SK-N-SH (cell line): Measurements from ENCODE around the gene CDK15. TPM values are rescaled to one million over a fixed set of nuclear protein-coding genes. Genes with fewer than 3 reads are reported as not detected.

ENCODE experiments used
- CTCF ChIA-PET: fragments of 300-600, 350-600 bp; formaldehyde crosslinking; extraction: SDS; loops from one replicate; lab custom pipeline; 2021; lab: Yijun Ruan, JAX
- POLR2A ChIA-PET: fragments of 350-600 bp; sonication (Branson Sonifier 250); formaldehyde crosslinking; extraction: SDS; loops from one replicate; lab custom pipeline; 2020; ENCODE audit warnings: antibody characterized with exemption, inconsistent platforms; lab: Yijun Ruan, JAX
- DNase-seq: peaks from one replicate; pipeline ENCODE4 v3.0.0; 2012
- H2AFZ ChIP-seq: fragments of 200-600 bp; sonication (generic); 2 replicates; pipeline ENCODE4 v1.8.1; 2016; ENCODE audit warnings: antibody characterized with exemption, mild to moderate bottlenecking, low read depth
- H3F3A ChIP-seq: fragments of 200-600 bp; sonication (generic); replicated peaks from 2 replicates; pipeline ENCODE3; 2016; ENCODE audit warnings: antibody characterized with exemption, mild to moderate bottlenecking; ENCODE audit not compliant: insufficient read depth
- H3K27ac ChIP-seq, 2 experiments: fragments of 200-500 bp in 1 of 2; fragments of 200-600 bp in 1 of 2; sonication (Bioruptor generic) in 1 of 2; sonication (generic), shearing (Covaris generic) in 1 of 2; 2 replicates each; pipeline versions ENCODE4 v1.5.1 to v1.6.1; 2014 to 2016; ENCODE audit warnings: low read depth in 2 of 2, inconsistent platforms in 1 of 2, low read length in 1 of 2, mild to moderate bottlenecking in 1 of 2, mixed read lengths in 1 of 2
- H3K27me3 ChIP-seq: fragments of 200-600 bp; sonication (generic), shearing (Covaris generic); 2 replicates; pipeline ENCODE4 v1.6.1; 2016; ENCODE audit warnings: mixed run types; ENCODE audit not compliant: insufficient read depth
- H3K36me3 ChIP-seq, 2 experiments: fragments of 200-500 bp in 1 of 2; fragments of 200-600 bp in 1 of 2; sonication (Bioruptor generic) in 1 of 2; sonication (generic) in 1 of 2; replicated peaks in 1 of 2; 2 replicates each; pipeline versions ENCODE3 to v1.5.1; 2014 to 2016; ENCODE audit warnings: low read length in 1 of 2, mild to moderate bottlenecking in 1 of 2; ENCODE audit not compliant: insufficient read depth in 2 of 2, control insufficient read depth in 1 of 2
- H3K4me1 ChIP-seq, 2 experiments: fragments of 200-500 bp in 1 of 2; fragments of 200-600 bp in 1 of 2; sonication (Bioruptor generic) in 1 of 2; sonication (generic), shearing (Covaris generic) in 1 of 2; 2 replicates each; pipeline versions ENCODE4 v1.5.1 to v1.6.1; 2014 to 2016; ENCODE audit warnings: low read depth in 1 of 2, low read length in 1 of 2, mixed run types in 1 of 2; ENCODE audit not compliant: insufficient read depth in 2 of 2, control insufficient read depth in 1 of 2
- H3K4me2 ChIP-seq: fragments of 200-600 bp; sonication (generic), shearing (Covaris generic); 2 replicates; pipeline ENCODE4 v1.6.1; 2017; ENCODE audit warnings: mixed run types
- H3K4me3 ChIP-seq, 2 experiments: fragments of 200-500 bp in 1 of 2; fragments of 200-600 bp in 1 of 2; sonication (Bioruptor generic) in 1 of 2; sonication (generic), shearing (Covaris generic) in 1 of 2; 2 replicates each; pipeline versions ENCODE4 v1.5.1 to v1.8.1; 2014 to 2016; ENCODE audit warnings: low read depth in 2 of 2, inconsistent platforms in 1 of 2, low read length in 1 of 2, mild to moderate bottlenecking in 1 of 2, mixed read lengths in 1 of 2, moderate library complexity in 1 of 2
- H3K79me2 ChIP-seq: fragments of 200-600 bp; sonication (generic); 2 replicates; pipeline ENCODE4 v1.8.1; 2017; ENCODE audit warnings: mild to moderate bottlenecking; ENCODE audit not compliant: insufficient read depth
- H3K9ac ChIP-seq: fragments of 200-600 bp; sonication (generic); 2 replicates; pipeline ENCODE4 v1.6.1; 2017; ENCODE audit warnings: mixed run types
- H3K9me2 ChIP-seq: fragments of 200-600 bp; sonication (generic); 2 replicates; pipeline ENCODE4 v1.6.1; 2017; ENCODE audit warnings: mixed run types
- H3K9me3 ChIP-seq: fragments of 200-600 bp; sonication (generic); 2 replicates; pipeline ENCODE4 v1.6.1; 2017; ENCODE audit warnings: mixed run types, mild to moderate bottlenecking, moderate library complexity
- H4K20me1 ChIP-seq: fragments of 200-600 bp; sonication (generic); 2 replicates; pipeline ENCODE4 v1.6.1; 2017; ENCODE audit warnings: mild to moderate bottlenecking, mixed run types; ENCODE audit not compliant: insufficient read depth
- CHD2 ChIP-seq: fragments of 150-350 bp; IDR thresholded peaks from 2 replicates; pipeline ENCODE4 v1.6.1; 2018; ENCODE audit warnings: low read length; ENCODE audit not compliant: partially characterized antibody
- CTCF ChIP-seq: fragments of 200-600 bp; sonication (generic); IDR thresholded peaks from 2 replicates; pipeline ENCODE4 v1.6.1; 2017; ENCODE audit warnings: antibody characterized with exemption, mild to moderate bottlenecking, moderate library complexity
- ELF1 ChIP-seq: IDR thresholded peaks from 2 replicates; pipeline ENCODE4 v1.4.0; 2012
- EP300 ChIP-seq, 2 experiments: IDR thresholded peaks; 2 replicates each; pipeline versions ENCODE4 v1.4.0 to v1.6.1; 2012; ENCODE audit warnings: borderline replicate concordance in 1 of 2, low read depth in 1 of 2, low read length in 1 of 2
- GABPA ChIP-seq: IDR thresholded peaks from 2 replicates; pipeline ENCODE4 v1.4.0; 2012; ENCODE audit warnings: low read depth, mild to moderate bottlenecking
- GATA2 ChIP-seq: sonication (generic); formaldehyde crosslinking; IDR thresholded peaks from 2 replicates; pipeline ENCODE4 v1.5.0; 2020; ENCODE audit warnings: mild to moderate bottlenecking, missing genetic modification reagents
- MEF2A ChIP-seq: IDR thresholded peaks from 2 replicates; pipeline ENCODE4 v1.4.0; 2012; ENCODE audit warnings: low read depth, borderline replicate concordance
- NFIC ChIP-seq: IDR thresholded peaks from 2 replicates; pipeline ENCODE4 v1.4.0; 2012; ENCODE audit warnings: borderline replicate concordance
- PBX3 ChIP-seq: IDR thresholded peaks from 2 replicates; pipeline ENCODE4; 2012
- RAD21 ChIP-seq: IDR thresholded peaks from 2 replicates; pipeline ENCODE4 v1.6.1; 2012; ENCODE audit warnings: mild to moderate bottlenecking, low read length
- RCOR1 ChIP-seq: fragments of 150-350 bp; IDR thresholded peaks from 2 replicates; pipeline ENCODE4 v1.6.1; 2017; ENCODE audit warnings: antibody characterized with exemption, low read length
- RFX5 ChIP-seq: IDR thresholded peaks from 2 replicates; pipeline ENCODE4 v1.6.1; 2012; ENCODE audit warnings: mild to moderate bottlenecking, improper control_type of control experiment, low read length
- SMC3 ChIP-seq: IDR thresholded peaks from 2 replicates; pipeline ENCODE4 v1.6.1; 2012; ENCODE audit warnings: low read depth, low read length, improper control_type of control experiment
- TAF1 ChIP-seq: IDR thresholded peaks from 2 replicates; pipeline ENCODE4 v1.6.1; 2012; ENCODE audit warnings: low read depth, mild to moderate bottlenecking, low read length, moderate library complexity, borderline replicate concordance
- TEAD4 ChIP-seq: IDR thresholded peaks from 2 replicates; pipeline ENCODE4 v1.4.0; 2012; ENCODE audit warnings: mild to moderate bottlenecking, borderline replicate concordance; ENCODE audit not compliant: insufficient read depth
- USF2 ChIP-seq: fragments of 150-350 bp; IDR thresholded peaks from 2 replicates; pipeline ENCODE4 v1.6.1; 2017; ENCODE audit warnings: antibody characterized with exemption, low read length, low read depth, borderline replicate concordance
- YY1 ChIP-seq: IDR thresholded peaks from 2 replicates; pipeline ENCODE4 v1.4.0; 2012; ENCODE audit warnings: low read depth, mild to moderate bottlenecking
- WGBS: methylation state at CpG from one replicate; pipeline ENCODE4 v1.1.6; 2017; ENCODE audit warnings: low lambda C conversion rate; 5-methylcytosine and 5-hydroxymethylcytosine counted together
- polyA plus RNA-seq, 3 experiments: library from polyadenylated mRNA; depleted of rRNA; stranded (reverse); fragments of >200 nt; gene quantifications; 2 replicates each; pipeline ENCODE4 v1.2.3, GENCODE V29; 2012
- TF ChIP-seq, protein P1 (sequence below): IDR thresholded peaks from 2 replicates; pipeline ENCODE4 v1.4.0; 2012; ENCODE audit warnings: low read depth, borderline replicate concordance
- TF ChIP-seq, protein P2 (sequence below): IDR thresholded peaks from 2 replicates; pipeline ENCODE4 v1.4.0; 2012; ENCODE audit warnings: low read depth

The CDK15 gene
- polyA plus RNA-seq, 1 of the 3 experiments (the other 2 are of a cell fraction) = 1.8 TPM

- no peak for TF ChIP-seq CTCF
- TF ChIP-seq RAD21 = no peak
- TF ChIP-seq ELF1 = no peak
- TF ChIP-seq, protein P1, sequence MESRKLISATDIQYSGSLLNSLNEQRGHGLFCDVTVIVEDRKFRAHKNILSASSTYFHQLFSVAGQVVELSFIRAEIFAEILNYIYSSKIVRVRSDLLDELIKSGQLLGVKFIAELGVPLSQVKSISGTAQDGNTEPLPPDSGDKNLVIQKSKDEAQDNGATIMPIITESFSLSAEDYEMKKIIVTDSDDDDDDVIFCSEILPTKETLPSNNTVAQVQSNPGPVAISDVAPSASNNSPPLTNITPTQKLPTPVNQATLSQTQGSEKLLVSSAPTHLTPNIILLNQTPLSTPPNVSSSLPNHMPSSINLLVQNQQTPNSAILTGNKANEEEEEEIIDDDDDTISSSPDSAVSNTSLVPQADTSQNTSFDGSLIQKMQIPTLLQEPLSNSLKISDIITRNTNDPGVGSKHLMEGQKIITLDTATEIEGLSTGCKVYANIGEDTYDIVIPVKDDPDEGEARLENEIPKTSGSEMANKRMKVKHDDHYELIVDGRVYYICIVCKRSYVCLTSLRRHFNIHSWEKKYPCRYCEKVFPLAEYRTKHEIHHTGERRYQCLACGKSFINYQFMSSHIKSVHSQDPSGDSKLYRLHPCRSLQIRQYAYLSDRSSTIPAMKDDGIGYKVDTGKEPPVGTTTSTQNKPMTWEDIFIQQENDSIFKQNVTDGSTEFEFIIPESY = no peak
- TF ChIP-seq PBX3 = peak; percentile 71
- TF ChIP-seq TAF1 = no peak
- no peak for TF ChIP-seq GABPA
- TF ChIP-seq CHD2 = no peak
- TF ChIP-seq GATA2 = no peak
- no peak for TF ChIP-seq RFX5
- no peak for TF ChIP-seq RCOR1
- no peak for TF ChIP-seq USF2
- TF ChIP-seq, protein P2, sequence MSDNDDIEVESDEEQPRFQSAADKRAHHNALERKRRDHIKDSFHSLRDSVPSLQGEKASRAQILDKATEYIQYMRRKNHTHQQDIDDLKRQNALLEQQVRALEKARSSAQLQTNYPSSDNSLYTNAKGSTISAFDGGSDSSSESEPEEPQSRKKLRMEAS = peak; percentile 69
- peak in 1 of 2 experiments; percentile 94; a peak in 2 of 4 replicates for TF ChIP-seq EP300 (IDR thresholded peaks at IDR 0.05; ENCODE audit: borderline replicate concordance in 1 of 2, low read depth in 1 of 2, low read length in 1 of 2)
Measured at GRCh38 chr2:201854221-201854801, 48.0 kb downstream of the CDK15 start (continued).

- no peaks in the 10 kb centered on the region for H3K27me3 ChIP-seq
- no peaks in the 10 kb centered on the region for H4K20me1 ChIP-seq
- H3K27ac ChIP-seq = peak overlapping the region; percentile 56 to 96; a peak in 3 of 4 replicates
- H3K36me3 ChIP-seq = no peaks in the 10 kb centered on the region
- POLR2A ChIA-PET = no interaction called here
- CTCF ChIA-PET = interaction anchor here (0.9 to 2.4 kb wide), 3 partner anchors 16 to 324 kb away, joined by 3 to 13 read pairs (median 3); no protein-coding TSS in a partner anchor
- H3K4me1 ChIP-seq = peaks cover 0 to 46% of the 10 kb centered on the region in 2 experiments; a peak in 3 of 4 replicates
- no peaks in the 10 kb centered on the region for H3K9me3 ChIP-seq
- H3K9me2 ChIP-seq = no peaks in the 10 kb centered on the region
- H3K79me2 ChIP-seq = peaks cover 11% of the 10 kb centered on the region; the same call in 1 of the 2 replicates
- TF ChIP-seq YY1 = no peak
- peak; percentile 6; the same call in 1 of the 2 replicates for TF ChIP-seq TEAD4
- no peak for TF ChIP-seq SMC3
- no peak for TF ChIP-seq NFIC
- TF ChIP-seq MEF2A = no peak
- peaks cover 33% of the 10 kb centered on the region for H3F3A ChIP-seq
- DNase-seq = no peak
- 0 out of 2 replicates have a peak overlapping the region, but pooled peaks have one; percentile 32 for H2AFZ ChIP-seq
- H3K4me3 ChIP-seq = no peak overlapping the region
- 60% methylated on average over 4 of the region's 4 CpGs for WGBS
- H3K4me2 ChIP-seq = peak overlapping the region; percentile 71
- H3K9ac ChIP-seq = peak overlapping the region; percentile 74
Measured at GRCh38 chr2:201854841-201855240, 48.5 kb downstream of the CDK15 start.
